GM21576 (cell line): ENCODE measurements around the gene EMILIN1.
"Not testable (repeated sequence)": the region's sequence is repeated elsewhere in the genome, so short reads cannot be mapped to it uniquely, and the experiment has no call there.

Experiments used
- ATAC-seq: cut with Tn5 transposase; IDR thresholded peaks from one replicate; pipeline ENCODE4 v1.9.1; 2021; ENCODE audit warnings: mild to moderate bottlenecking, moderate library complexity; ENCODE audit not compliant: unreplicated experiment

EMILIN1 gene

GRCh38 chr2:27092696-27093429 is 14.4 kb downstream of the EMILIN1 start:
- no peak for ATAC-seq

- ATAC-seq = no peak
These were observed 15.3 kb downstream of the EMILIN1 start for GRCh38 chr2:27093430-27094352.

DNA sequence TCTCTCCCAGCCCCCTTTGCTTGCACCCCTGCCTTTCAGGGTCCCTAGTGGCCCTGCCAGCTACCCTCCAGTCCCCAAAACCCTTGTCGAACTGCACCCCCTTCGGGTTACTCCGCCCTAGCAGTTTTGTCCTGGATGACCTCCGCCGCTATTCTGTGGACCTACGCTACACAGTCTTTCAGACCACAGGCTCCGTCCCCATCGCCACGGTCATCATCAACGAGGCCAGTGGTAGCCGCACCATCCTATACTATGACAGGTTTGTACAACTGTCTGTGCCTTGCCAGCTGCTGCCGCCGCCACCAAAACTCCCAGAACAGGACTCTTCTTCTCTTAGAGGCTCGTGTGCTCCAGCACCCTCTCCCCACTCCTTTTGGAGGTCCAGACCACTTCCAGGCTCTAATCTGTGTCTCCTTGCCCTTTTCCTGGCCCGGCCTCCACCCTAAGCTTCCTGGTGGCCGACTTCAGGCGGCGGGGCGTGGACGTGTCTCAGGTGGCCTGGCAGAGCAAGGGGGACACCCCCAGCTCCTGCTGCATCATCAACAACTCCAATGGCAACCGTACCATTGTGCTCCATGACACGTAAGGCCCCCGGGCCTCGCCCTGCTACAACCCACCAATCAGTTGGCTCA is 16.1 kb downstream of the EMILIN1 start:
- ATAC-seq = no peak

- ATAC-seq = no peak
These were observed 17.0 kb downstream of the EMILIN1 start for GRCh38 chr2:27095427-27095744.

- ATAC-seq = peak; percentile 50
These were observed 17.6 kb downstream of the EMILIN1 start for GRCh38 chr2:27095745-27096651.

GRCh38 chr2:27096748-27097297 is 18.4 kb downstream of the EMILIN1 start:
- no peak for ATAC-seq

- ATAC-seq = no peak
These were observed 18.9 kb downstream of the EMILIN1 start for GRCh38 chr2:27097341-27097740.

DNA sequence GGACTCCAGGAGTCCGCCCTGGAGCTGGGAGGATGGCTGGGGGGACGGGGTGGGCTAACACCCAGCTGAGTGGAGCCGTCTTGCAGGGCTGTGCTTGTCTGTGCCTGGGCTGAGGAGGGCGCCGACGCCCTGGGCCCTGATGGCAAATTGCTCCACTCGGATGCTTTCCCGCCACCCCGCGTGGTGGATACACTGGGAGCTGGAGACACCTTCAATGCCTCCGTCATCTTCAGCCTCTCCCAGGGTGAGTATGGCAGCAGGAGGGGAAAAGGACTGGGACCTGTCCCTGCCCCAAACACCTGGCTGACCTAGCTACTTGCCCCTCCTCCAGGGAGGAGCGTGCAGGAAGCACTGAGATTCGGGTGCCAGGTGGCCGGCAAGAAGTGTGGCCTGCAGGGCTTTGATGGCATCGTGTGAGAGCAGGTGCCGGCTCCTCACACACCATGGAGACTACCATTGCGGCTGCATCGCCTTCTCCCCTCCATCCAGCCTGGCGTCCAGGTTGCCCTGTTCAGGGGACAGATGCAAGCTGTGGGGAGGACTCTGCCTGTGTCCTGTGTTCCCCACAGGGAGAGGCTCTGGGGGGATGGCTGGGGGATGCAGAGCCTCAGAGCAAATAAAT is 21.0 kb downstream of the EMILIN1 start:
- ATAC-seq = no peak

DNA sequence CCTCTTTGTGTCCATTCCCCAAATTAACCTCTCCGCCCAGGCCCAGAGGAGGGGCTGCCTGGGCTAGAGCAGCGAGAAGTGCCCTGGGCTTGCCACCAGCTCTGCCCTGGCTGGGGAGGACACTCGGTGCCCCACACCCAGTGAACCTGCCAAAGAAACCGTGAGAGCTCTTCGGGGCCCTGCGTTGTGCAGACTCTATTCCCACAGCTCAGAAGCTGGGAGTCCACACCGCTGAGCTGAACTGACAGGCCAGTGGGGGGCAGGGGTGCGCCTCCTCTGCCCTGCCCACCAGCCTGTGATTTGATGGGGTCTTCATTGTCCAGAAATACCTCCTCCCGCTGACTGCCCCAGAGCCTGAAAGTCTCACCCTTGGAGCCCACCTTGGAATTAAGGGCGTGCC is 21.6 kb downstream of the EMILIN1 start:
- ATAC-seq = no peak

DNA sequence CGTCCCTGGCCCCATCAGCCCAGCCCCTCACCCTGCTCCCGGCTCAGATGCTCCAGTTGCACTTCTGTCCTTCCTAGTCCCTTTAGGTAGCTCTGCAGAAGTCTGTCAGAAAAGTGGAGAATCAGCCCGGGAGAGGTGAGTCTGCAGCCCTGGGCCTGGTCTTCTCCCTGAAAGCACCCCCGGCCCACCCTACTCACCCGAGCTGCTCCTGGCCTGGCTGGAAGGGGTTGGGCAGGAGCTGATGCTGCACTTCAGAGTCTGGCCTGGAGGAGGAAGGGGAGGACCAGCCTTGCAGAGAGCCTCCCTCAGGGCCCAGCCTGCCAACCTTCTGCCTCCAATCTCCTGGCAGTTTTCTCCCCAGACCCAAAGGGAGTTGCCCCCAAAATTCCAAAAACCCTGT is 23.9 kb downstream of the EMILIN1 start:
- ATAC-seq = no peak

- no peak for ATAC-seq
These were observed 27.6 kb downstream of the EMILIN1 start for GRCh38 chr2:27105981-27106380.

- no peak for ATAC-seq
These were observed 29.8 kb downstream of the EMILIN1 start for GRCh38 chr2:27108221-27108620.

DNA sequence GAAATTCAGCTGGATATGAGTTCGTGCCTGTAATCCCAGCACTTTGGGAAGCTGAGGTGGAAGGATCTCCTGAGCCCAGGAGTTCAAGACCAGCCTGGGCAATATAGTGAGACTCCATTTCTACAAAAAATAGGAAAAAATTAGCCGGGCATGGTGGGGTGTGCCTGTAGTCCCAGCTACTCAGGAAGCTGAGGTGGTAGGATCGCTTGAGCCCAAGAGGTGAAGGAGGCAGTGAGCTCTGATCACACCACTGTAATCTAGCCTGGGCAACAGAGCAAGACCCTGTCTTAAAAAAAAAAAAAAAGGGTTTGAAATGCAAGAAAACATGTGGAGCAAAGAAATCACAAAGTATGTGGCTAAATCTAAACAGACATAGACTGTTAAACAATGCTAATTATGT is 30.7 kb downstream of the EMILIN1 start:
- no peak for ATAC-seq

GRCh38 chr2:27110603-27111352 is 32.4 kb downstream of the EMILIN1 start:
- not testable (repeated sequence) for ATAC-seq

DNA sequence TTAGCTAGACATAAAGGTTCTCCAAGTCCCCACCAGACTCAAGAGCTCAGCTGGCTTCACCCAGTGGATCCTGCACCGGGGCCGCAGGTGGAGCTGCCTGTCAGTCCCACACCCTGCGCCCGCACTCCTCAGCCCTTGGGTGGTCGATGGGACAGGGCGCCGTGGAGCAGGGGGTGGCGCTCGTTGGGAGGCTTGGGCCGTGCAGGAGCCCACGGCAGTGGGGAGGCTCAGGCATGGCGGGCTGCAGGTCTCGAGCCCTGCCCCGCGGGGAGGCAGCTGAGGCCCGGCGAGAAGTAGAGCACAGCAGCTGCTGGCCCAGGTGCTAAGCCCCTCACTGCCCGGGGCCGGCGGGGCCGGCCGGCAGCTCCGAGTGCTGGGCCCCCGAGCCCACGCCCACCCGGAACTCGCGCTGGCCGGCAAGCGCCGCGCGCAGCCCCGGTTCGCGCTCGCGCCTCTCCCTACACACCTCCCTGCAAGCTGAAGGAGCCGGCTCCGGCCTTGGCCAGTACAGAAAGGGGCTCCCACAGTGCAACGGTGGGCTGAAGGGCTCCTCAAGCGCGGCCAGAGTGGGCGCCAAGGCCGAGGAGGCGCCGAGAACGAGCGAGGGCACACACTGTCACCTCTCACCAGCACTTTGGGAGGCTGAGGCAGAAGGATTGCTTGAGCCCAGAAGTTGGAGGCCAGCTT is 33.1 kb downstream of the EMILIN1 start:
- ATAC-seq = not testable (repeated sequence)

GRCh38 chr2:27115519-27115918 is 37.1 kb downstream of the EMILIN1 start:
- no peak for ATAC-seq

GRCh38 chr2:27117995-27118524 is 39.6 kb downstream of the EMILIN1 start:
- ATAC-seq = no peak

GRCh38 chr2:27118525-27119329 is 40.3 kb downstream of the EMILIN1 start, which contains the start of gene CGREF1:
CGREF1 (minus strand) TSS chr2:27119128; CDS start chr2:27104366, 14,762 bp downstream.
- ATAC-seq = no peak
